ENCODE data around the gene P2RY10.

DNA sequence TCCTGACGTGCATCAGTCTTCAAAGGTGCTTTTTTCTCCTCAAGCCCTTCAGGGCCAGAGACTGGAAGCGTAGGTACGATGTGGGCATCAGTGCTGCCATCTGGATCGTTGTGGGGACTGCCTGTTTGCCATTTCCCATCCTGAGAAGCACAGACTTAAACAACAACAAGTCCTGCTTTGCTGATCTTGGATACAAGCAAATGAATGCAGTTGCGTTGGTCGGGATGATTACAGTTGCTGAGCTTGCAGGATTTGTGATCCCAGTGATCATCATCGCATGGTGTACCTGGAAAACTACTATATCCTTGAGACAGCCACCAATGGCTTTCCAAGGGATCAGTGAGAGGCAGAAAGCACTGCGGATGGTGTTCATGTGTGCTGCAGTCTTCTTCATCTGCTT lies 15.7 kb downstream of the P2RY10 start:
- TF ChIP-seq, protein P1, sequence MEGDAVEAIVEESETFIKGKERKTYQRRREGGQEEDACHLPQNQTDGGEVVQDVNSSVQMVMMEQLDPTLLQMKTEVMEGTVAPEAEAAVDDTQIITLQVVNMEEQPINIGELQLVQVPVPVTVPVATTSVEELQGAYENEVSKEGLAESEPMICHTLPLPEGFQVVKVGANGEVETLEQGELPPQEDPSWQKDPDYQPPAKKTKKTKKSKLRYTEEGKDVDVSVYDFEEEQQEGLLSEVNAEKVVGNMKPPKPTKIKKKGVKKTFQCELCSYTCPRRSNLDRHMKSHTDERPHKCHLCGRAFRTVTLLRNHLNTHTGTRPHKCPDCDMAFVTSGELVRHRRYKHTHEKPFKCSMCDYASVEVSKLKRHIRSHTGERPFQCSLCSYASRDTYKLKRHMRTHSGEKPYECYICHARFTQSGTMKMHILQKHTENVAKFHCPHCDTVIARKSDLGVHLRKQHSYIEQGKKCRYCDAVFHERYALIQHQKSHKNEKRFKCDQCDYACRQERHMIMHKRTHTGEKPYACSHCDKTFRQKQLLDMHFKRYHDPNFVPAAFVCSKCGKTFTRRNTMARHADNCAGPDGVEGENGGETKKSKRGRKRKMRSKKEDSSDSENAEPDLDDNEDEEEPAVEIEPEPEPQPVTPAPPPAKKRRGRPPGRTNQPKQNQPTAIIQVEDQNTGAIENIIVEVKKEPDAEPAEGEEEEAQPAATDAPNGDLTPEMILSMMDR (conservative IDR thresholded peaks at IDR 0.05; ENCODE audit: low read depth, low read length), result no peak
- TF ChIP-seq EZH2 (IDR thresholded peaks at IDR 0.05; ENCODE audit: borderline replicate concordance, low read depth, low read length, poor library complexity, severe bottlenecking), result no peak

All from A673 (cell line).